ENCODE measurements around the gene ARSG. TPM values are rescaled to one million over a fixed set of nuclear protein-coding genes. Genes with fewer than 3 reads are reported as not detected.

The ARSG gene
- total RNA-seq, 1 donor from 2014 or later: 7.4 TPM

DNA sequence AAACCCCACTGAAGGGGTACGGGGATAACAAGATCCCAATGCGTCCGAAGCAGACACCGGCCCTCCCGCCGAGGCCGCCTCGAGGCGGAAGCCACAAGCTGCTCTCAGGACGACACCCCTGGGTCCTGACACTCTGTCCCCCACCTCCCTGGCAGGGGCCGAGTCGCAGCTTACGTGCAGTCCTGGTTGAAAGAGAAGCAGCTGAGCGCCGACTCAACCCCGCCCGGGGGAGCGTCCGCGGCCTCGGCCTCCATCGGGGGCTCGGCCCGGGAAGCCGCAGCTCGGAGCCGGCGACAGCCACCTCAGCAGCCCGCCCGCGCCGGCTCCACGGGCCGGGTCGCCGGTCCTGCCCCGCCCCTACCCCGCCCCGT is 165.9 kb downstream of the ARSG start, which contains the start of gene WIPI1:
Gene WIPI1, minus strand, starts transcription at position 329 of the 371 bp plus-strand sequence. Its CDS starts 75 bp downstream, at position 254.
- Mint-ChIP-seq H3K27me3 (ENCODE audit: low read depth) (no peaks in the 10 kb centered on the region), H3K9me3 (ENCODE audit: low read depth) (no peaks in the 10 kb centered on the region), H3K27ac (ENCODE audit: unreplicated experiment) (peak within 1 kb of the TSS; percentile 100), H3K4me1 (ENCODE audit: low read depth) (peaks cover 49% of the 10 kb centered on the region), H3K4me3 (ENCODE audit: unreplicated experiment) (peak within 1 kb of the TSS; percentile 99), H3K36me3 (ENCODE audit: low read depth) (peaks cover 3% of the 10 kb centered on the region)
- DNase-seq (ENCODE audit: low spot score): no peak
- TF ChIP-seq, protein P1, sequence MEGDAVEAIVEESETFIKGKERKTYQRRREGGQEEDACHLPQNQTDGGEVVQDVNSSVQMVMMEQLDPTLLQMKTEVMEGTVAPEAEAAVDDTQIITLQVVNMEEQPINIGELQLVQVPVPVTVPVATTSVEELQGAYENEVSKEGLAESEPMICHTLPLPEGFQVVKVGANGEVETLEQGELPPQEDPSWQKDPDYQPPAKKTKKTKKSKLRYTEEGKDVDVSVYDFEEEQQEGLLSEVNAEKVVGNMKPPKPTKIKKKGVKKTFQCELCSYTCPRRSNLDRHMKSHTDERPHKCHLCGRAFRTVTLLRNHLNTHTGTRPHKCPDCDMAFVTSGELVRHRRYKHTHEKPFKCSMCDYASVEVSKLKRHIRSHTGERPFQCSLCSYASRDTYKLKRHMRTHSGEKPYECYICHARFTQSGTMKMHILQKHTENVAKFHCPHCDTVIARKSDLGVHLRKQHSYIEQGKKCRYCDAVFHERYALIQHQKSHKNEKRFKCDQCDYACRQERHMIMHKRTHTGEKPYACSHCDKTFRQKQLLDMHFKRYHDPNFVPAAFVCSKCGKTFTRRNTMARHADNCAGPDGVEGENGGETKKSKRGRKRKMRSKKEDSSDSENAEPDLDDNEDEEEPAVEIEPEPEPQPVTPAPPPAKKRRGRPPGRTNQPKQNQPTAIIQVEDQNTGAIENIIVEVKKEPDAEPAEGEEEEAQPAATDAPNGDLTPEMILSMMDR (IDR thresholded peaks at IDR 0.05): no peak

- Mint-ChIP-seq H3K27ac (ENCODE audit: unreplicated experiment) (peak overlapping the region; percentile 97), H3K36me3 (ENCODE audit: low read depth) (peaks cover 3% of the 10 kb centered on the region), H3K9me3 (ENCODE audit: low read depth) (no peaks in the 10 kb centered on the region), H3K4me3 (ENCODE audit: unreplicated experiment) (peak overlapping the region; percentile 77), H3K27me3 (ENCODE audit: low read depth) (no peaks in the 10 kb centered on the region), H3K4me1 (ENCODE audit: low read depth) (peaks cover 49% of the 10 kb centered on the region)
- peak; percentile 99 for DNase-seq (ENCODE audit: low spot score)
- TF ChIP-seq, protein P1 (IDR thresholded peaks at IDR 0.05): no peak
Measured at GRCh38 chr17:68457539-68458259, 166.4 kb downstream of the ARSG start.

DNA sequence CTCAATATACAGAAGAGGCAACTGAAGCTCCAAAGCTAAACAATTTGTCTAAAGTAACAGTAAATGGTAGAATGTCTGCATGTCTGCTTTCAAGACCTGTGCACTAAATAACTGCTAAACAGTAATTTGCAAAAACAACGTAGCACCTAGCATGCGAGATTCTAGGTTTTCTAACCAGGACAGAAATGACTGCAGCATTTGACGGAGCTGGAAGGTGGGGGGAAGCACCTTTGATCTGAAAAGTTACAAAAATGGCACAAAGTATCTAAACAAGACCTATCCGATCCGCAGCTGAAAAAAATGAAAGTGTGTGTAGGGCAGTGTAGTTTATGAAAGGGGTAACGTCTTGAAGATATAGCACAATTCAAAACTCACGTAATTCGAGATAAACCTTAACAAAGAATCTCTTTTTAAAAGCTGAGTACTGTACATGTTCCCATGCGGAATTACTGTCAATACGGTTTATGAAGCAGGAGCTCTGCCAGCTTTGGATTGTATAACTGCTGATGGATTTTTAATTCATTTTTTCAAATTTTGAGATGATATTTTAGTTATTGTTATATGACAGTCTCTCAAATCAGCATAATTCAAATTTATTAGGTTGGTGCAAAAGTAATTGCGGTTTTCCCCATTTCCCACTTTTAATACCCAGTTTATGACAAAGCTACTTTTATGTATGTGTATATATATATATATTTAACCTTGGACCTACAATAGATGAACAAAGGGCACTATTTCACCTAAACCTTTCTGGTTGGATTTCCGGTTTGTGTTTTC is 167.2 kb downstream of the ARSG start:
- Mint-ChIP-seq H3K27me3 (ENCODE audit: low read depth) (no peaks in the 10 kb centered on the region), H3K4me1 (ENCODE audit: low read depth) (peaks cover 48% of the 10 kb centered on the region), H3K4me3 (ENCODE audit: unreplicated experiment) (peak overlapping the region; percentile 77), H3K9me3 (ENCODE audit: low read depth) (no peaks in the 10 kb centered on the region), H3K36me3 (ENCODE audit: low read depth) (no peaks in the 10 kb centered on the region), H3K27ac (ENCODE audit: unreplicated experiment) (peak overlapping the region; percentile 97)
- no peak for DNase-seq (ENCODE audit: low spot score)
- TF ChIP-seq, protein P1 (IDR thresholded peaks at IDR 0.05): no peak

GRCh38 chr17:68459037-68459639 is 167.8 kb downstream of the ARSG start:
- H3K4me3 Mint-ChIP-seq (ENCODE audit: unreplicated experiment): no peak overlapping the region
- no peak overlapping the region for H3K27ac Mint-ChIP-seq (ENCODE audit: unreplicated experiment)
- peaks cover 41% of the 10 kb centered on the region for H3K4me1 Mint-ChIP-seq (ENCODE audit: low read depth)
- TF ChIP-seq, protein P1 (IDR thresholded peaks at IDR 0.05): no peak
- H3K36me3 Mint-ChIP-seq (ENCODE audit: low read depth): no peaks in the 10 kb centered on the region
- no peaks in the 10 kb centered on the region for H3K27me3 Mint-ChIP-seq (ENCODE audit: low read depth)
- DNase-seq (ENCODE audit: low spot score): no peak
- H3K9me3 Mint-ChIP-seq (ENCODE audit: low read depth): no peaks in the 10 kb centered on the region

- no peaks in the 10 kb centered on the region for H3K27me3 Mint-ChIP-seq (ENCODE audit: low read depth)
- H3K36me3 Mint-ChIP-seq (ENCODE audit: low read depth): no peaks in the 10 kb centered on the region
- no peaks in the 10 kb centered on the region for H3K9me3 Mint-ChIP-seq (ENCODE audit: low read depth)
- TF ChIP-seq, protein P1 (IDR thresholded peaks at IDR 0.05): no peak
- H3K4me3 Mint-ChIP-seq (ENCODE audit: unreplicated experiment): no peak overlapping the region
- no peak for DNase-seq (ENCODE audit: low spot score)
- H3K4me1 Mint-ChIP-seq (ENCODE audit: low read depth): peaks cover 31% of the 10 kb centered on the region
- no peak overlapping the region for H3K27ac Mint-ChIP-seq (ENCODE audit: unreplicated experiment)
Measured at GRCh38 chr17:68460146-68460545, 168.9 kb downstream of the ARSG start.

Data from chondrocyte (in vitro differentiated cells).